HepG2 (cell line): Measurements from ENCODE around the gene CASZ1. TPM values are rescaled to one million over a fixed set of nuclear protein-coding genes. Genes with fewer than 3 reads are reported as not detected.
A peak's percentile ranks its signal among the peaks of the same experiment; 100 is the strongest.

Source experiments
- ATAC-seq: fragments of 200-7000 bp; cut with Tn5 transposase; 3 replicates; pipeline ENCODE4 v1.9.1; 2020; ENCODE audit warnings: mild to moderate bottlenecking, moderate library complexity
- BruUV-seq: library from RNA; stranded (reverse); fragments of 400-500 nt; replicated peaks from 2 replicates; lab custom pipeline; 2021; lab: Mats Ljungman, UMichigan
- CTCF ChIA-PET: fragments of 300-600 bp; formaldehyde crosslinking; extraction: SDS; loops from one replicate; lab custom pipeline; 2021; ENCODE audit warnings: low total read pairs, inconsistent platforms, low intra/inter-chr PET ratio; lab: Yijun Ruan, JAX
- POLR2A ChIA-PET: fragments of 350-600 bp; sonication (Branson Sonifier 250); formaldehyde crosslinking; loops from one replicate; lab custom pipeline; 2020; ENCODE audit warnings: antibody characterized with exemption, inconsistent platforms; lab: Yijun Ruan, JAX
- DNase-seq: peaks from one replicate; pipeline ENCODE4 v3.0.0-alpha.2; 2015; ENCODE audit warnings: low spot score
- FAIRE-seq: peaks from 3 replicates; lab custom pipeline; 2011; peaks lifted over from hg19 to GRCh38; lab: Jason Lieb, UNC
- H2AFZ ChIP-seq: one replicate; pipeline ENCODE4 v1.6.1; 2011; ENCODE audit warnings: low read length, inconsistent platforms
- H3K27ac ChIP-seq: fragments of 300-600 bp; 3 replicates; pipeline ENCODE4 v1.8.0; 2011; ENCODE audit warnings: mixed run types, mild to moderate bottlenecking, mixed read lengths, low read length, inconsistent platforms; ENCODE audit not compliant: insufficient read depth; ENCODE audit errors: extremely low read length
- H3K27me3 ChIP-seq, 2 experiments: fragments of 200-600 bp in 1 of 2; 2 replicates in 1 of 2; 3 replicates in 1 of 2; pipeline versions ENCODE4 v1.6.0 to v1.8.0; 2011; ENCODE audit warnings: low read length in 2 of 2, mild to moderate bottlenecking in 2 of 2, moderate library complexity in 2 of 2, inconsistent platforms in 1 of 2; ENCODE audit not compliant: insufficient read depth in 2 of 2, control insufficient read depth in 1 of 2
- H3K36me3 ChIP-seq, 2 experiments: fragments of 200-600 bp in 1 of 2; replicated peaks in 1 of 2; 2 replicates in 1 of 2; 3 replicates in 1 of 2; pipeline versions ENCODE4 v1.5.1 to v1.8.0; 2011; ENCODE audit warnings: low read length in 2 of 2, inconsistent platforms in 1 of 2; ENCODE audit not compliant: insufficient read depth in 2 of 2, control insufficient read depth in 1 of 2
- H3K4me1 ChIP-seq: 2 replicates; pipeline ENCODE4 v1.5.1; 2012; ENCODE audit warnings: low read length, inconsistent platforms; ENCODE audit not compliant: insufficient read depth
- H3K4me2 ChIP-seq: 2 replicates; pipeline ENCODE4 v1.6.0; 2011; ENCODE audit warnings: low read depth, low read length, inconsistent platforms
- H3K4me3 ChIP-seq, 3 experiments: fragments of 200-600 bp in 1 of 3; sonication (generic), shearing (Covaris generic) in 1 of 3; replicated peaks in 1 of 3; 2 replicates each; pipeline ENCODE4 v1.5.1; 2011 to 2016; ENCODE audit warnings: low read length in 3 of 3, inconsistent platforms in 2 of 3, low read depth in 2 of 3, mild to moderate bottlenecking in 2 of 3, control low read depth in 1 of 3, mixed read lengths in 1 of 3; ENCODE audit not compliant: insufficient read depth in 1 of 3
- H3K79me2 ChIP-seq: one replicate; pipeline ENCODE4 v1.6.1; 2011; ENCODE audit warnings: low read length, inconsistent platforms; ENCODE audit not compliant: insufficient read depth
- H3K9ac ChIP-seq: 2 replicates; pipeline ENCODE4 v1.6.0; 2011; ENCODE audit warnings: mild to moderate bottlenecking, low read depth, low read length, inconsistent platforms; ENCODE audit not compliant: insufficient read depth
- H3K9me3 ChIP-seq: 2 replicates; pipeline ENCODE4 v1.5.1; 2012; ENCODE audit warnings: mild to moderate bottlenecking, low read length
- H4K20me1 ChIP-seq: 2 replicates; pipeline ENCODE4 v1.6.0; 2011; ENCODE audit warnings: inconsistent platforms, mild to moderate bottlenecking, low read length, moderate library complexity; ENCODE audit not compliant: insufficient read depth
- HNF1A ChIP-seq, 2 experiments: sonication (generic) in 1 of 2; formaldehyde crosslinking in 1 of 2; IDR thresholded peaks; 2 replicates each; pipeline versions ENCODE4 v1.4.0 to v1.6.1; 2016 to 2020; ENCODE audit warnings: borderline replicate concordance in 1 of 2, low read depth in 1 of 2, mild to moderate bottlenecking in 1 of 2, missing genetic modification reagents in 1 of 2
- RFX1 ChIP-seq: fragments of 450-650 bp; IDR thresholded peaks from 2 replicates; pipeline ENCODE4 v1.6.1; 2017
- SUZ12 ChIP-seq: fragments of 150-350 bp; IDR thresholded peaks from 2 replicates; pipeline ENCODE4 v1.6.1; 2014; ENCODE audit warnings: low read depth, low read length
- SYNCRIP ChIP-seq: fragments of 200-400 bp; formaldehyde crosslinking; IDR thresholded peaks from 2 replicates; pipeline ENCODE4 v1.6.1; 2018; ENCODE audit warnings: mild to moderate bottlenecking, low read depth, low read length; ENCODE audit not compliant: insufficient read depth
- ZBED4 ChIP-seq: sonication (generic); formaldehyde crosslinking; IDR thresholded peaks from 2 replicates; pipeline ENCODE4 v1.4.0; 2020; ENCODE audit warnings: missing genetic modification reagents, borderline replicate concordance
- ZEB1 ChIP-seq: IDR thresholded peaks from 2 replicates; pipeline ENCODE4 v1.6.1; 2012; ENCODE audit warnings: mild to moderate bottlenecking, low read depth, inconsistent platforms; ENCODE audit not compliant: insufficient replicate concordance
- ZNF136 ChIP-seq: sonication (generic); formaldehyde crosslinking; IDR thresholded peaks from 2 replicates; pipeline ENCODE4 v1.8.1; 2022; ENCODE audit warnings: low read depth, mild to moderate bottlenecking, moderate library complexity, missing genetic modification reagents
- ZNF605 ChIP-seq: sonication (generic); formaldehyde crosslinking; IDR thresholded peaks from 2 replicates; pipeline ENCODE4 v1.8.0; 2022; ENCODE audit warnings: mild to moderate bottlenecking, missing genetic modification reagents
- WGBS: methylation state at CpG from one replicate; pipeline ENCODE4 v1.1.6; 2017; ENCODE audit warnings: low lambda C conversion rate; 5-methylcytosine and 5-hydroxymethylcytosine counted together
- in situ Hi-C: cut with HindIII; loops from 2 replicates; pipeline ENCODE4 v1.10.0; 2017; ENCODE audit warnings: low pct_unique_long_range_greater_than_20kb; ENCODE audit not compliant: extremely low pct_ligation_motif_present
- intact Hi-C: fragments of 100-400 bp; cut with micrococcal nuclease; formaldehyde crosslinking; loops from one replicate; pipeline ENCODE4 v1.10.0; 2022; ENCODE audit not compliant: unreplicated experiment
- polyA plus RNA-seq, 8 experiments: library from polyadenylated mRNA; depleted of rRNA in 3 of 8; stranded (reverse) in 7 of 8; unstranded in 1 of 8; fragments of >200 nt; fragmentation: Illumina TruSeq in 4 of 8; extraction: Trizol in 4 of 8; gene quantifications; 2 replicates each; pipeline versions ENCODE4 v1.2.1 to v1.2.3, GENCODE V29; 2011 to 2016; ENCODE audit warnings: low read depth in 4 of 8, missing spikeins in 1 of 8, mixed read lengths in 1 of 8; ENCODE audit not compliant: insufficient read depth in 1 of 8
- total RNA-seq, 5 experiments: library from RNA; depleted of rRNA; stranded (reverse); fragments of >200 nt; fragmentation: Illumina TruSeq; extraction: Trizol; gene quantifications; 2 replicates each; pipeline ENCODE4 v1.2.3, GENCODE V29; 2016; ENCODE audit warnings: low read depth in 1 of 5

CASZ1 gene
- total and polyA plus RNA-seq, 2 of the 13 experiments (the other 11 are each of a cell fraction or from before 2014, with no cell fraction given): 1.9 to 3.7 TPM

GRCh38 chr1:10734962-10735544, 61.4 kb downstream of the CASZ1 start:
- no peak for ATAC-seq
- no peaks in the 10 kb centered on the region for H4K20me1 ChIP-seq
- no peak overlapping the region for H3K4me2 ChIP-seq
- peaks cover 3 to 30% of the 10 kb centered on the region in 2 experiments; a peak in 4 of 5 replicates for H3K27me3 ChIP-seq
- ChIA-PET CTCF (no interaction called here), POLR2A (no interaction called here)
- DNase-seq: no peak
- intact Hi-C loops: no loop called here
- H3K9ac ChIP-seq: no peak overlapping the region
- H3K79me2 ChIP-seq: no peaks in the 10 kb centered on the region
- H3K4me3 ChIP-seq: no peak overlapping the region
- WGBS: 52% methylated on average over 15 of the region's 24 CpGs
- no peak for TF ChIP-seq SYNCRIP
- peak; percentile 25; the same call in 1 of the 2 replicates for TF ChIP-seq RFX1
- FAIRE-seq: no peak
- in situ Hi-C loops: no loop called here
- no peak overlapping the region for H3K27ac ChIP-seq
- H3K4me1 ChIP-seq: peaks cover 23% of the 10 kb centered on the region
- H3K9me3 ChIP-seq: no peaks in the 10 kb centered on the region
- H2AFZ ChIP-seq: no peak overlapping the region
- no peaks in the 10 kb centered on the region for H3K36me3 ChIP-seq
- no TSS peak for BruUV-seq

GRCh38 chr1:10734375-10734774, 62.1 kb downstream of the CASZ1 start:
- CTCF ChIA-PET: no interaction called here
- in situ Hi-C loops: no loop called here
- 31% methylated on average over 6 of the region's 6 CpGs for WGBS
- TF ChIP-seq ZEB1: no peak
- no peak for TF ChIP-seq ZBED4 (CRISPR knock-in tag)
- no peak for TF ChIP-seq HNF1A (IDR thresholded peaks at IDR 0.05; ENCODE audit: low read depth)
- TF ChIP-seq HNF1A (CRISPR knock-in tag; IDR thresholded peaks at IDR 0.05; ENCODE audit: borderline replicate concordance): no peak
- TF ChIP-seq SUZ12: no peak
- no peak for TF ChIP-seq ZNF605 (CRISPR knock-in tag)
- no peak for TF ChIP-seq ZNF136 (CRISPR knock-in tag)

More at GRCh38 chr1:10734375-10734774, 62.1 kb downstream of the CASZ1 start:
- peaks cover 3 to 26% of the 10 kb centered on the region in 2 experiments; a peak in 4 of 5 replicates for H3K27me3 ChIP-seq
- POLR2A ChIA-PET: no interaction called here
- H4K20me1 ChIP-seq: no peaks in the 10 kb centered on the region
- H3K4me3 ChIP-seq: no peak overlapping the region
- no peak overlapping the region for H3K27ac ChIP-seq
- no peak overlapping the region for H3K9ac ChIP-seq
- DNase-seq (no peak), ATAC-seq (no peak), FAIRE-seq (no peak)
- no peaks in the 10 kb centered on the region for H3K79me2 ChIP-seq
- no peaks in the 10 kb centered on the region for H3K9me3 ChIP-seq
- no peak overlapping the region for H2AFZ ChIP-seq
- intact Hi-C loops: no loop called here
- no TSS peak for BruUV-seq
- no peaks in the 10 kb centered on the region for H3K36me3 ChIP-seq
- no peak overlapping the region for H3K4me2 ChIP-seq
- peaks cover 17% of the 10 kb centered on the region for H3K4me1 ChIP-seq
